GM18499 (cell line): ENCODE results near the gene APOL1.

Experiments used
- ATAC-seq: cut with Tn5 transposase; IDR thresholded peaks from one replicate; pipeline ENCODE4 v1.9.1; 2021; ENCODE audit warnings: moderate number of reproducible peaks; ENCODE audit not compliant: insufficient read depth, unreplicated experiment

Gene APOL1

DNA sequence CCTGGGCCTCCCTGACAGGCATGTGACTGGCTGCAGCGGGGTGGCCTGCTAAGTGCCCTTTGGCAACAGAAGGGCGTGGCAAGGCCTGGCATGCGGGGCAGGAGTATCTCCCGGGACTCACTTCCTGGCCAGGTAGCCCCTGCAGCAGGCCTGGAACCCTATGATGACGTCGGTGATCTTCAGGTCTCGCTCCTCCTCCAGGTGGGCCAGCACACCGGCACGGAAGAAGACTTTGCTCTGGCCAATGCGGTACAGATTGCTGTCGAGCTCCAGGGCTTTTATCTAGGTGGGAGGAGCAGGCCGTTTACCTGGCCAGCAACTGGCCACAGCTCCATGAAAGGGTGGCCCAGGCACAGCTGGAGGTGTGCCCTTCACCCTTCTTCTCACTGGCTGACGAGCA, 50.9 kb downstream of the APOL1 start:
- ATAC-seq: no peak

DNA sequence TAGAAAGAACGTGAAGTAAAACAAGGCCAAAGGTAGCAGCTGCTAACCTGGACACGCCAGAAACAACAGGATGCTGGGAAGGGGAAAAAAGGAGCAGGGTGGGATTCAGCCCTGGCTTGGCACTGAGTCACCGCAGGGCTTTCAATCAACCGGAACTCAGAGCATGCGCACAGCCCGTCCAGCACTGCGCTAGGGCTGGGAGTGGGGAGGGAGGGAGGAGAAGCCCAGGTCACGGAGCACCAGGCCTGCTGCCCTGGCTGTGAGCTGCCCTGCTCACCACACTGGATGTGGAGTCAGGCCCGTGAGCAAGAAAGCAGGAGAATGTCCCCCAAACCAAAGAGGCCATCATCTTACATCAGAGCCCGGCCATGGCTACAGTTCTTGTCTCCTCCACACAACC, 51.5 kb downstream of the APOL1 start:
- ATAC-seq: no peak

DNA sequence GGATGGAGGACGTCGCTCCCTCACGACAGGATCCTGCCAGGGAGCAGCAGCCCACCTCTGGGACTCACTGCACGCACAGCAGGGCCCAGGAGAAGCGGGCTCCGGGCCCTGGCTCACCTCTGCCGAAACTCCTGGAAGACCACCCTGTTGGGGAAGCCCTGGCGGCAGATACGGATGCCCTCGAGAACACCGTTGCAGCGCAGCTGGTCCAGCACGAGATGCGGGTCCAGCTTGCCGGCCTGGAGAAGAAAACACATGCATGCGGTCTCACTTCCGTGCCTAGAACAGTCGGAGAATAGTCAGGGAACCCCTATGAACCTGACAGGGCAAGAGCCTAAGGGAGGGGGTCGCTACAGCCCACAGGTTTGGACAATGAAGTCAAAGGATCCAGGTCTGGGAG, 52.9 kb downstream of the APOL1 start:
- no peak for ATAC-seq

DNA sequence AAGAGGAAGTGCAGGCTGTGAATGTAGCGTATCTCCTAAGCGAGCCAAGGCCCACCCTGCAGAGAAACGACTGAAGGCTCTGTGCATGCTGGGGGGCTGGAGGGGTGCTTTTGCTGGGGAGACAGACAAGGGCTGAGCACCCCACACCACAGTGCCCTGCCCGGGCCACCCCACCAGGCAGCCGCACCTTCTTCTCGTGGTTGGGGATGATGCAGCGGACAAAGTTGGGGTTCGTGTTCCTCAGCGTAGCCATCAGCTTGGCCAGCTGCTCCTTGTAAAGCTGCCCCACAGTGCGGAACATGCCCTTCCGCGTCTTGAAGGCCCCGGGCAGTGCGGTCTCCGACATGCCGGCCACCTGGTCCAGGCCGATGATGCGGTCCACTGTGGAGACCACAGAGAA, 53.3 kb downstream of the APOL1 start:
- no peak for ATAC-seq

DNA sequence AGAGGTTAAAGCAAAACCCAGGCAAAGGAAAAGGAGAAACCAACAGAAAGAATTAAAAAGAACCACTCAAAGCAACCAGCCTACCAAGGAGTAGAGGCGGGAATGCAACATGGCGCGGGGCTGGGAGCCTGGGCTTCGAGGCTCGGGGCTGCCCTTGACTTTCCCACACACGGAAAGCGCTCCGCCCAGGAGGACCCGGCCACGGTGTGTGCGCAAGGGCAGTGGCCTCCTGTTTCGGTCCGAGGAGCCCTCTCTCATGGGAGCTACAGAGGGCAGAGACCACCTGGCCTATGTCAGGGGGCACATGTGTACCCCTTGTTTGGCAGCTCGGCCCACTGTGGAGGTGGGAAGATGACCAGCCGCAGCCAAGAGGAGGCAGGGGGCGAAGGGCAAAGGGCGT, 55.9 kb downstream of the APOL1 start:
- ATAC-seq: no peak

DNA sequence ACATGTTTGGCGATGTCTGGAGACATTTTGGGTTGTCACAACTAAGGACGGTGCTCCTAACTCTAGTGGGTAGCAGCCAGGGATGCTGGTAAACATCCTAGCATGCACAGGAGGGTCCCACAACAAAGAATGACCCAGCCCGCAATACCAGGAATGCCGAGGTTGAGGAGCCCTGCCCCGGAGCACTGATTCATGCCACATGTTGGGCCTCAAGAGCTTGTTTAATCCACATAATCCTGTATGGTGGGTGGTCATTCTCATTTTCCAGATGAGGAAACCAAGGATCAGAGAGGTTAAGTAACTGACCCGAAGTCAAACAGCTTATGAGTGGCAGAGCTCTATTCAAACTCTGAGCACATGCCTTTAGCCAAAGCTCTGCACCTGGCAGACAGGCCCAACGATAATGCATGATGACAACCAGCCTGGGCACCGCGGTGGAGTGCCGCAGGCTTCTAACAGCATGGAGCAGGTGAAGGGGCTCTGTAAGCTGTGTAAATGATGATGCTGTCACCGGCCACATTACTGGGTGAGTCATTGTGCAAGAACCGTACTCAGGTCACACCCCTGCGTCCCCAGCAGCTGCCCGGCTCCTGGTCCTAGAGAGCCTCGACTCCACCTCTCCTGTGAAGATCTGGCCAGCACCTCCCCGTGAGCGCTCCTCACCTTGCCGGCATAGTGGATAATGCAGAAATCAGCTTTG, 58.6 kb downstream of the APOL1 start:
- ATAC-seq: no peak

DNA sequence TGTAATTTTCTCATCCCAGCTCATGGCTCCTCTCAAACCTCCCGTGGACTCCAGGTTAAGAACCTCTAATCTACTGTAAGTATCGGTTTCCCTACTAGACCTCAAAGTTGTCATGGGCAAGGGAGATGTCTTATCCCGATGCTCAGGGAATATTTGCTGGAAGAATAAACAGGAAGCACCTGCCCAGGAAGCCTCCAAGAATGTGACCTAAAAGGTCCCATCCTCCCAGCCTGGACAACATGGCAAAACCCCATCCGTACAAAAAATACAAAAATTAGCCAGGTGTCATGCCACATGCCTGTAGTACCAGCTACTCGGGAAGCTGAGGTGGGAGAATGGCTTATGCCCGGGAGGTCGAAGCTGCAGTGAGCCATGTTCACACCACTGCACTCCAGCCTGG, 62.4 kb downstream of the APOL1 start:
- no peak for ATAC-seq

DNA sequence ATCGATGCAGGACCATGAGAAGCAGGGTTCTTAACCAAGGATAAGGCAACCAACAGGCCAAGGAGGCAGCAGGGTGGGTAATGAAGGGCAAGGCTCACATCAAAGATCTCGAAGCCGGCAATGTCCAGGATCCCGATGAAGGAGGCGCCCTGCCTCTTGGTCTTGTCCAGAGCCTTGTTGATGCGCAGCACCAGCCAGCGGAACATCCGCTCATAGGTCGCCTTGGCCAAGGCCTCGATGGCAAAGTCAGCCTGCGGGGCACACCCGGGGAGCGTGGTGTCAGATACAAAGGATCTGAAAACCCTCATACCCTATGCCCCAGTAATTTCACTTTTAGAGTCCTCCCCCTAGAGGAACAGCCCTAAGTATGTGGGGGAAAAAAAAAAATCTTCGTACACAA, 63.5 kb downstream of the APOL1 start:
- ATAC-seq: no peak
